Glomerular visceral epithelial cell (primary cell): ENCODE measurements around the gene WNT9B.

Source experiments
- DNase-seq: peaks from one replicate; pipeline ENCODE4 v3.0.0-alpha.2; 2016; ENCODE audit errors: extremely low spot score

WNT9B gene, protein sequence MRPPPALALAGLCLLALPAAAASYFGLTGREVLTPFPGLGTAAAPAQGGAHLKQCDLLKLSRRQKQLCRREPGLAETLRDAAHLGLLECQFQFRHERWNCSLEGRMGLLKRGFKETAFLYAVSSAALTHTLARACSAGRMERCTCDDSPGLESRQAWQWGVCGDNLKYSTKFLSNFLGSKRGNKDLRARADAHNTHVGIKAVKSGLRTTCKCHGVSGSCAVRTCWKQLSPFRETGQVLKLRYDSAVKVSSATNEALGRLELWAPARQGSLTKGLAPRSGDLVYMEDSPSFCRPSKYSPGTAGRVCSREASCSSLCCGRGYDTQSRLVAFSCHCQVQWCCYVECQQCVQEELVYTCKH

DNA sequence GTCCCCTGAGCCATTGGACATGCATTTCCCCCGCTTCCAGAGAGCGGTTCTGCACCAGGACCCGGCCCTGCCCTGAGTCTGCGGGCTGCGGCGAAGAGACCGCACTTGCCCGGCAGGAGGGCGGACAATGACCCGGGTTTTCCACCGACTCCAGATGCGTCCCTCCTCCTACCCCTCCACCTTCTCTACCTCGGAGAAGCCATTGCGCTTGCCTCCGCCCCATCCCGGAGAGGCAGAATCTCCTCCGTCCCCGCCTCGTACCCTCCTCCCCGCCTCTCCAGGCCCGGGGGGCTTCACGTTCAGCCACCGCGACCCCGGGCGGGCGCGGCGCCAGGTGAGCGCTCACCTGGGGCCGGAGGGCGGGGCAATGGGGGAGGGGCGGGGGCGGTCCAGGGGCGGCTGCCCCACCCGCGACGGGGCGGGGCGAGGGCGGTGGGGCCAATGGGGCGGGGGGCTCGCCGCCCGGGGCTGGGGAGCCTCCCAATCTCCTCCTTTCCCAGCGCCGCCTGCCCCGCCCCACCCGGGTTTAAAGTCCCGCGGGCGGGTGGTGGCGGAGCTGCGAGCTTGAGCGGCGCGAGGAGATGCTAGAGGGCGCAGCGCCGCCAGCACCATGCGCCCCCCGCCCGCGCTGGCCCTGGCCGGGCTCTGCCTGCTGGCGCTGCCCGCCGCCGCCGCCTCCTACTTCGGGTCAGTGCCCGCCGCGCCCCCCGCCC, at the start of gene WNT9B:
TSS of gene WNT9B (plus strand) at position 555 of the 713 bp plus-strand sequence. CDS start at position 611, 56 bp downstream.
- no peak for DNase-seq

DNA sequence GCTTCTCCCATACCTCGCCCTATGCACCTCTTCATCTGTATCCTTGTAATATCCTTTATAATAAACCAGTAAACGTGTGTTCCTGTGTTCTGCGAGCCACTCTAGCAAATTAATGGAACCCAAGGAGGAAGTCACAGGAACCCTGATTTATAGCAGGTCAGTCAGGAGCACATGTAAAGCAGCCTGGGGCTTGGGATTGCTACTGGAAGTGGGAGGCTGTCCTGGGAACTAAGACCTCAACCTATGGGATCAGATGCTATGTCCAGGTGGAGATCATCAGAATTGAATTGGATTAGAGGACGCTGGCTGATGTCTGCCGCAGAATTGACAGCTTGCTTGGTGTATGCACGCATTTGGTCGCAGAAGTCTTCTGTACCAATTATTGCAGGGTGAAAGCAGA, 48.6 kb upstream of the WNT9B start:
- no peak for DNase-seq

DNA sequence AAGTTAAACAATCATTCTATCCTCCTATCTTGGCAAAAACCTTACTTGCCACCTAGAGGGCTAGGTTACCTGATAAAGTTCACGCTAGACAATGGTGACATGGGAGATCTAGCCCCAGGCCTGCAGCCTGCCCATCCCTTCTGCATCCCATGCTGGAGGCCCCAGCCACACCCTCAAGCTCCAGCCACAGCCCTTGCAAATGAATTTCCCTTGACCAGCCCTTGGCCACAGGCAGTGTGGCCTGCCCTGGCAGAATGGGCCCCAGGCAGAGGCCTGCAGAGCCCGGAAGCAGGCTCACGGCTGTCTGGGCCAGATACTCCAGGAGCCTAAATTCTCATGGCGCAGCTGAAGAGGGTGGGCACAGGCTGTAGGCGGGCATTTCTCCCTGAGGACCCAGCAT, 47.8 kb upstream of the WNT9B start:
- DNase-seq: no peak

DNA sequence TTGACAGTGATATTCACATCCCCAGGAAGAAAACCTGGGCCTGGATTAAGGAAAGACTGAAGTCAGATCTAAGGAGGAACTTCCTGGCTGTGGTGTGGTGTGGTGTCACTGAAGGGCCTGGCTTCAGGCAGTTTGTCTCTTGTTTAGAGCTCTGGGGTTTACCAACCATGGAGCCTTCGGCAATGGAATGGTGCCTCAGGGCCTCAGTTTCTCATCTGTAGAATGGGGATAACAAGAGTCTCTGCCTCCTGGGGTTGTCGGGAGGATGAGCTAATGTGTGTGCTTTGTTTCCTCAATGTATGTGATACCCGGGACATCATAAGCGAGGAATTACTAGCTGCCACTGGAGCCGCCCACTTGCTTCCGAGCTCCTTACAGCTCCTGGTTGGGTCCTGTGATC, 45.6 kb upstream of the WNT9B start:
- DNase-seq: no peak

DNA sequence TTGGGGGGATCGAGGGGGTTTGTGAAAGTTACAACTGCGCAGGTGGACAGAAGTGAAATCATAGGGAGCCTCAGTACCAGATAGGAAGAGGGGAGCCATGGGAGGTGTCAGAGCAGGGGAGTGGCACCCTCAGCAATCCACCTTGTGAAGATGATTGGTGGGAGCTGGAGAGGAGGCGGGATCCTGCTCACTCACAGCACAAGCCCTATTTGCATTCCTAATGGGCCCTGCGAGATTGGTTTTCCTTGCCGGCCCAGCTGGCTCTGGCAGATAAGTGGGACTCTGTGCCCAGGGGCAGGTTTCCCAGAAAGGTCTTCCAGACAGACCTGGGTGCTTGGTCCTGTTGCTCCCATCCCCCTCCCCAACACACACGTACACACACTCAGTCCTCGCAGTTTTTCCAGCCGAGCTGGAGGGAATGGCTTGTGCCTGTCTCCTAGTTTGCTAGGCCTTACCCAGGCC, 42.2 kb upstream of the WNT9B start:
- DNase-seq: no peak

DNA sequence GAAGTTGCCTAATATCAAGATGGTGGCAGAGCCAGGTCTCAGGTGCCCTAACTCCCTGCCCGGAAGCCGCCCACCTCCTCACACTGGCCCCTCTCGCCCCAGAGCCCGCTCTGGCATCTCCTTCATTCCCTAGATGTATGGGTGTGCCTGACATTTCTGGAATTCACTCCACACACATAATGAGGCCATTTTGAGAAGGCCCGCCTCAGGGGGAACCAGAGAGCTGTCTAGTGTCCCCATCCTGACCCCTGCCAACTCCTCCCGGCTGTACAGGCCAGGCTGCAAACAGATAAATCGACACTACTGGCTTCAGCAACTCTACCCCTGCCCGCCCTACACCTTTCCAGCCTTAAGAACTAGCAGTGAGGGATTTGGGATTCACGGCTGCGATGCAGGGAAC, 40.5 kb upstream of the WNT9B start:
- no peak for DNase-seq

DNA sequence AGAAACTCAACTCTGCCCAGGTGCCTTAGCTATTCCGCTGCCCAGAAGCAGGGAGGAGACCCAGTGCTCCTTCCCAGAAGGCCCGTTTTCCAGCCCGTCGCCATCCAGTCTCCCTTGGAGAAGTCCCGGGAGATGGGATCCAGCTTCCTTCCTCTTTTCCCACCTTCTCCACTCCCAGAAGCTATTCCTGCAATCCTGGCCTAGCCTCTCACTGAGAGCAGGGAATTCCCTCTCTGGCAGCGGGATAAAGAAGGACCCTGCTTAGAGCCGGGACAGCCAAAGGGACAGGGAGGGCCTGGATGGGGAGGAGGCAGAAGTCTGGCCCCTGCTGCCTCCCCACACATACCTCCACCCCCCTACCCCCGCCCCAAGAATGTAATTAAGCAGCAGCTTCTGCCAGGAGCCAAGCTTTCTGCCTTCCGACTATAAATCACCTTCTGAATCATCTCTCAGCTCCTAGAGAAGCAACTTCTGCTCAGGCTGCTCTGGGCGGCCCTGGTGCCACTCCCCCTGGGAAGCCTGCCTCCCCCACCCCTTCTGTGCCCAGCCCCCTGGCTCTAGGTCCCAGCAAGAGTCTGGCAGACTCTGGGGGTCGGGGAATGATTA, 39.3 kb upstream of the WNT9B start:
- peak; percentile 37 for DNase-seq

DNA sequence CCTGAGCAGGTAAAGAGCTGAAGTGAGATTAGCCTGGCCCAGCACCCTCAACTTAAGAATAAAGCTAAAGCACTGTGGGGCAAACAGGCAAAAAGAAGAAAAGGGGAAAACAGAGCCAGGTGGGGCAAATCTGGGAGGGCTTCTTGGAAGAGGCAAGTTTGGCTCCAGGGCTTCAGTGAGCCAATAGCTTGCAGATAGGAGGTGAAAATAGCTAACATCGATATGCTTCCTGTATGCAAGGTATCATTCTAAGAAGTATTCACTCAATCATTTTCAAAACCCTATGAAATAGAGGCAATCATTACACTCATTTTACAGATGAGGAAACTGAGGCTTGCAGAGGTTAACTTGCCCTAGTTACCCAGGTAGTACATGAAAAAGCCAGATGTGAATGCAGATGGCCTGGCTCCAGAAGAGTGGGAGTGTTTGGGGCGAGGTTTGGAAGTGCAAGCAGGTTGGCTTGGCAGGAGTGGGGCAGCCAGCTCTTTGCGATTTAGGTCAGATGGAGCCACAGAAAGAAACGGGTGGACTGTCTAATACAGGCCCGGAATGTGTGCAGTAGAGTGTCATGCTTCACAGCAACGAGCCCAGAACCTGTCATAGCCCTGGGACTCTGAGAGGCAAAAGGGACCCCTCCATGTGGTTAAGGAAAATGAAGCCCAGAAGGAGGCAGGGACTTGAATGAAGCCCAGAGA, 38.6 kb upstream of the WNT9B start:
- DNase-seq: no peak

DNA sequence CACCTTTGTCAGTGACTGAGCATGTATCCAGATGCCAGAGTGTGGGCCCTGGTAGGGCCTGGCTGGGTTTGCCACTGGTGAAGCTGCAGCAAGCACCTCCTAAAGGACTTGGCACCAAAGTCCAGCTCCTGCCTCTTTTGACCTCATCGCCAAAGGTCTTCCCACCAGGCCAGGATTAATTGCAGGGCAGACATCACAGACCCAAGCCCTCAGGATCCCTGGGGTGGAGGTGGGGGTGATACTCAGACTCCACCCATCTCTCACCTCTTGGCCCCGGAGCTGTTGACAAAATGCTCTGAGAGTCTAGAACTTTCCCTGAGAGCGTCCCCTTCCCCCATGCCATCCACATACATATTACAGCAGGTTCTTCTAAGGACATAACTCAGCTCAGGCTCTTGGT, 37.5 kb upstream of the WNT9B start:
- DNase-seq: no peak

DNA sequence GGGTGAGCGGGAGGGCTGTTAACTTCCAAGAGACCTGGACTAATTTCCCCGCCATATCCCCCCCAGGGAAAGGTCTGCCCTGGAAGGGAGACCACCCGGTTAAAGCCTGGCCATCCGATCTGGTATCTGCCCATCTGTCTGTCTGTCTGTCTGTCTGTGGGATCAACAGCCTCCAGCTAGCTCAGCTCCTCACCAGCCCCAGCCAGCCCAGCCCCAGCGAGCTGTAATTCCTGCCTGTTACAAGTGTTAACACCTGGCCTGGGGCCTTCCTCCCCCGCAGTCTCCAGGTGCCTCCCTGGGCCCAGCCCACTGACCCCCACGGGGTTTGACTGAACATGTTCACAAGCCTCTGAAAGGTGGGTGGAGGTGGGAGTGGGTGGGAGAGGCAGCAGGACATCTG, 36.9 kb upstream of the WNT9B start:
- DNase-seq: no peak

DNA sequence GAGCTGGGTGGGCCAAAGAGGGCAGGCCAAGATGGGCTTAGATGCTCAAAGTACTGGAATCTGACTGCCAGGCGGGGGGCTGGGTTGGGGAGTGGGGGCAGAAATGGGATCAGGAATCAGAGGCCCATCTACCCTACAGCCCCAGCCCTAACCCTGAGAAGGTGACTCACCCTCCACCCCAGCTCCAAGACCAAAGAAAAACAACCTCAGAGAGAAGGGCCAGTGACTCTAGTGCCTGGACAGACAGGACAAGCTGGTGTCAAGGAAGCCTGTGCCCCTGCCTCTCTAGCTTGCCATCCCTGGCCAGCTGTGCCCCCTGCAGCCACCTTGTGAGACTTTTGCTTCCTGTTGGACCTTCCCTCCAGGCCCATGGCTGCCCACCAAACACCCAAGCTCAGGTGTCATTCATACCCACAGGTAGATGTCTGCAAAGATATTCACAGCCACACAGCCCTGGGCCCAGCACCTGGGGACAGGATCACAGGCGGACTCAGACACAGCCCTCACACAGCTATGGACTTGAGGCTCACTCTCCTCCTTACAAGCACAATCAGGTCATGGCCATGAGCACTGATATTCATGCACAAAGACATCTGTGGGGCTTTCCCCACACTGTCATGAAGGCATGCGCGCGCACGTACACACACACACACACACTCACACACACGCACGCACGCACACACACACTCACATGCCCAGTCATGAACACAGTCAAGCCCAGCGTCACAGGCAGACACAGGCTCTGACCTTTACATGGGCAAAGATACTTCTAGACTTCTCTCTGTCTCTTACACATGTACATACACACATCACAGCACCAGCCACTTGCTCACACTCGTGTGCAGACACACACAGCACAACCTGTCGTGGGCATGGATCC, 35.7 kb upstream of the WNT9B start:
- DNase-seq: no peak

DNA sequence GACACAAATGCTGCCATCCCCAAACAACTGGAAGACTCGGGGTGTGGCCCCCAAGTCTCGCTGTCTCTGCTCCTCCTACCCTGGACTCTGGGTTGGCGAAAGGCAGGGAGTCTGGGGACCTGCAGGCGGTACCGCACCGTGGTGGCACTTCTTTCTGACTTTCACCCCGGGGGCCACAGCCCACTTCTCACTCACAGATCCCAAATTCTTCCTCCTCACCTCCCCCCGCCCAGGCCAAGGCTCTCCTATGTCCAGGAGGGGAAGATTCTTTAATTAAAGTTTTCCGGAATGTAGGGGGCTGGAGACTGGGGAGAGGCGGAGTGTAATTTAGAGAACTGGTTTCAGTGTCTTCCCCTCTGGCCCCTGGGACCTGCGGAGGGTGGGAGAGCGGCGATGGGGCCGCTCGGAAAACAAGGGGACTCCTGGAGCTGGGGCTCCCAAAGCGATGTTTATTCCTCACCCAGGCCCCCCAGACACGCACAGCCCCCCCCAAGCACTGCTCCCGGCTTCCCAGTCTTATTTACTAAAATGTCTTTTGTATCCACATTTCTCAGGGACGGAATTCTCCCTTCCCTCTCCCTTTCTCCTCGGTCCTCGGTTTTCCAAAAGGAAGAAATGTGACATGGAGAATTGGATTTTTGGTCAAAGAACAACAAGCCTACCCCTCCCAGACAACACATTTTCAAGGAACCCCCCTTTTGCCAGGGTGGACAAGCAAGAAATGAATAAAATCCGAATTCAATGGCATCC, 34.1 kb upstream of the WNT9B start:
- DNase-seq: no peak

DNA sequence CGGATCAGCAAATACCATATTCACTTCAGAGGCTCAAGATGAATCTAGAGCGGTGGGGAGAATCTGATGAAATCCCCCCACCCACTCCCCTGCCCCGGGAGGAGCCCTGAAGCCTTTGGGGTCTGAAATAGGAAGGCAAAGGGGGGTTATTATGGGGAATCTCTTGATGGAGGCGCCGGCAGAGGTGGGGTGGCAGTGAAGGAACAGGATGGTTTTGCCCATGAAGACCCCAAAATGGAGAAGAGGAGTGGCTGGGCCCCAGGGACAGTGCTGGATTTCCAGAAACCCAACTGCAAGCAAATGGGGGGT, 33.5 kb upstream of the WNT9B start:
- DNase-seq: no peak

DNA sequence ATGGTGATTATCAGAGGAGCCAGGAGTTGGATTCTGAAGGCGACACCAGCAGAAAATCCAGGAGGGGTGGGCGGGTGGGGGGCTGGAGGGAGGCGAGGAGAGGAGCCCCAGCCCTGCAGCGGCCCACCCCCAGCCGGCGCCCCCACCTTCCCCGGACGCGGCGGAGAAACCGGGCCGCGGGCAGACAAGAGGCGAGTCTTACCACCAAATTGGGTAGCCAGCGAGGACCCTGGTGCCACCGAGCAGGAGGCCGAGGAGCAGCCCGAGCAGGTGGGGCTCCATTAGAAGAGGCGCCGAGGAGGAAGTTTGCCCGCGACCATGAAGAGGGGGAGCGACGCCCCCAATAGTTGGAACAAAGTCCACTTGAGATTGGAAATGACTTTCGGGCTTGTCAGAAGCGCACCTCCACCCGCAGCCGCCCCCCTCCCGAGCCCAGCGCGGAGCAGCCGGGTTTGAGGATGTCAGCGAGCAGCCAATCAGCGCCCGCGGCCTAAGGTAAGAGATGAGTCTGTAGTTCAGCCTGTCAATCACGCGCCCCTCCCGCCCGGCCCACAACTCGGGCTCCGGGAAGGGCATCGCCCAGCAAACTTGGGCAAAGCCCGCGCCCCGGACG, 33.0 kb upstream of the WNT9B start, which contains the start of gene WNT3:
TSS of gene WNT3 (minus strand) at position 377 of the 613 bp plus-strand sequence. CDS start at position 282, 95 bp downstream.
- DNase-seq: no peak

DNA sequence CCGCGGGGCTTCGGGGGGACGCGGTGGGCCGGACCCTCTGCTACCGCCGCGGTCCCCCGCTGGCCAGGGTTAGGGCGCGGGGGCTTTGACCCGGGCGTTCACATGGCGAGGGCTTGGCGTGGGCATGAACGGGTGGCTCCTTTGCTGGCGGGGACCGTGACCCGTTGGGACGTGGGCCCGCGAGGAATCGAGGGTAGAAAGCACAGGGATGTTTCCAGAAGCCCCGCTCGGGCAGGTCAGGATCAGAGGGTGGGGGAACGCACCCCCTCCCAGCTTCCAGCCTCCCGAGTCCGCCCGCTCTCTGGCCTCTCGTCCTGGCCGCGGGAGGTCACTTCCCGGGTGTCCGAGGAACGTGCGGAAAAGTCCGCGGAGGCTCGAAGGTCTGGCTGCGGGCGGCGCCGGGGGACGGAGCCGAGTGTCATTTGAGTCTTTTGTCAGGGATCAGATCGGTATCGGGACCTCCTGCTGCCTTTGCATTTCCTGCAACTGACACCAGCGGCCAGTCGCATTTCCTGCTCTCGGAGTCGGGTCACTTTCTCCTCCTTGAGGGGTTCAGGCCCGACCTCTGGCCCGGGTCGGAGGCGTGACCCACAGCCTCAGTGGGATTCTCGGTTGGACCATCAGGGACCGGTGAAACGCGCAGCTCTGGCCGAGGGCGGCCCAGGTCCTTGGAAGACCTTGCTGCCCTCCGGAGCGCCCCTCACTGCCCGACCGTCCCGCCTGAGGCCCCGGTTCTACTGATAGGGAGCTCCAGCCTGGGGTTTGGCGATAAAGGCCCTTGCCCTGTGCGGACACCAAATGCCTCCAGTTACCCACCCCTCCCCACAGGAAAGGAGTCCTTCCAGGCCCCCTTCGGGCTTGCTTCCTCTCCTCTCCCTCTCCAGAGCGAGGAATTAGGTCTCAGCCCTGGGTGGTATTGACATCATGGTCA, 32.2 kb upstream of the WNT9B start:
- DNase-seq: no peak

DNA sequence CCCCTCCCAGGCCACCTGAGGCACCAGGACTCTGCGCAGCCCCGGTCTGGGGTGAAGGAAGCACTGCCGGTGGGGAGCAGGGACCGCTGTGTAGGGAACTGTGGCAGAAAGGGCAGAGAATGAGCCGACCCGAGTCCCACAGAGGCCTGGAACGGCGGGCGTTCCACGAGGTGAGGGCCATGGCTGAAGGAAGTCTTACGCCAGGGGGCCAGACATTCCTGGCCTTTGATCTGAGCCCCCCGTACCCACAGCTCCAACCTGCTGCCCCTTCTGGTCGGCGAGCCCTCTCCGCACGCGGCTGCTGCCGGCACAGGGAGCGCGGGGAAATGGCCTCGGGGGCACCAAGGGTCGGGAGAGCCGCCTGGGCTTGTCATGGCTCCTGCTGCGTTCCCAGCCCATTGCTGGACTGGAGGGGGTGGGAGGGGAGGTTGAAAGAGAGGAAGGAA, 31.5 kb upstream of the WNT9B start:
- no peak for DNase-seq

DNA sequence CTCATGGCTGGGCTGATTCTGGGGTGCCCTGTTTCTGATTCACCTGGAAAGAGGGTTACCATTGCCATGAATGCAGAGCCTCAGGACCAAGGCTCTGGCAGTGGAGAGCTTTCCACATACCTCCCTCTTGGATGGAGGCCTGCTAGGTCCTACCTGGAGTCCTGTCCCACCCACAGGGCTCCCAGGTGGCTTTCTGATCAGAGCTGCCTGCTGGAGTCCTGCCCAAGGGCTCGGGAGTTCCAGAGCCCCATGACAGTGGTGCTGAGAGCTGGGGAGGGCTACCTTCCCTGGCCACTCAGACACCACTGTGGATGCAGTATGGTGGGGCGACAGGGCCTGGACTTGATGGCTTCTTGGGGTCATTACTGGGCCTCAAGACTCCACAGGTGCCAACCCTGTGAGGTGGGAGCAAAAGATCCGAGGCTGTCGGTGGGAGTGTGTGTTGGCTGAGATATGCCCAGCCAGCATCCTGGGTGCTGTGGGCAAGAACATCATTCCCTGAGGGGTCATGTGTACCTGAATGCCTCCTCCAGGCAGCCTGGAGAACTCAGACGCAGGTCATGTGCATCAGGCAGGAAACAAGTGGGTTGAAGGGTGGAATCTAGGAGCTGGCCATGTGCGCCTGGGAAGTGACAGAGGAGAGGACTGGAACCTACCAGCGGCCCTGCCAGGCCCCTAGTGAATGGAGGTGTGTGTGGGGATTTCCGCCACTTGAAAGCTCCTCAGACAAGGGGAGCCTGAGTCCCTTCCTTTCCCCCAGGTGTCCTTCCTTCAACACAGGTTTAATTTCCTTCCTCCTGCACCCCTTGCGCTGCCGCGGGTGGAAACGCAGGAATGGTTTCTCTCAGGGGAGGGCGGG, 30.6 kb upstream of the WNT9B start:
- no peak for DNase-seq
